Measurements from ENCODE around the gene UMPS. TPM values are rescaled to one million over a fixed set of nuclear protein-coding genes. Genes with fewer than 3 reads are reported as not detected.
A peak's percentile ranks its signal among the peaks of the same experiment; 100 is the strongest.

UMPS gene
- total RNA-seq, 4 donors from 2014 or later: 13.4 to 19.9 (median 15.8) TPM

DNA sequence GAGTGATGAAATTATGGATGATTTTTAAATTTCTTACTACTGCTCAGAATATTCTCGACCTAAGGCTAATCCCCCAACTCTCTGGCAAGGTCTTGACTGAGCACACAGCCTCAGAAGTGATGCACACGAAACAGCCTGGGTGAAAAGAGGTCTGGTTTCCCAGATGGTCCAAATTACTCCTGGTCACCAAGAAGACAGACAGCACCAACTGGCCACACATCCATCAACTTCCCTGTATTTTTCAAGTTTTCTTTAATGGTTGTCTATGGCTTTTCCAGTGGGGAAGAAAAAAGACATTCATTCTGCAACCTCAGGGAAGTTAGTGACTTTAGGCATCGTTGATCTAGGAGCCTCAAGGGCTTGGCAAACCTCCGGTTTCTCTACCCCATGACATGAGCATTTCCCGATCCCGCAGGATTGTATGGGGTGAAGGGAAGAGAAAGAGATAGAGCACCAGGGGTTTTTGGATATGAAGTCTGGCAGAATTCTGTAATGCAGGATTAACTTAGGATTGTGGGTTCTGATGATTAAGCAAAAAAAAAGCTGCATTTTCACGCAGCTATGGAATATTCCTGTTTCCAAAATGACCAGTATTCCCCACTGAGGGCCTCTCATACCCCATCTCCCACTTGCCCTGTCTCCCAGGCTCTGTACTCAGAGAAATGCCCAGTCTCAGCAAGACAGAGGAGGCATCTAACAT, 62.2 kb downstream of the UMPS start:
- WGBS, 2 donors: 48 to 63% methylated on average over 7 of the region's 7 CpGs
- TF ChIP-seq POLR2A (IDR thresholded peaks at IDR 0.05): no peak
- TF ChIP-seq, protein P1, sequence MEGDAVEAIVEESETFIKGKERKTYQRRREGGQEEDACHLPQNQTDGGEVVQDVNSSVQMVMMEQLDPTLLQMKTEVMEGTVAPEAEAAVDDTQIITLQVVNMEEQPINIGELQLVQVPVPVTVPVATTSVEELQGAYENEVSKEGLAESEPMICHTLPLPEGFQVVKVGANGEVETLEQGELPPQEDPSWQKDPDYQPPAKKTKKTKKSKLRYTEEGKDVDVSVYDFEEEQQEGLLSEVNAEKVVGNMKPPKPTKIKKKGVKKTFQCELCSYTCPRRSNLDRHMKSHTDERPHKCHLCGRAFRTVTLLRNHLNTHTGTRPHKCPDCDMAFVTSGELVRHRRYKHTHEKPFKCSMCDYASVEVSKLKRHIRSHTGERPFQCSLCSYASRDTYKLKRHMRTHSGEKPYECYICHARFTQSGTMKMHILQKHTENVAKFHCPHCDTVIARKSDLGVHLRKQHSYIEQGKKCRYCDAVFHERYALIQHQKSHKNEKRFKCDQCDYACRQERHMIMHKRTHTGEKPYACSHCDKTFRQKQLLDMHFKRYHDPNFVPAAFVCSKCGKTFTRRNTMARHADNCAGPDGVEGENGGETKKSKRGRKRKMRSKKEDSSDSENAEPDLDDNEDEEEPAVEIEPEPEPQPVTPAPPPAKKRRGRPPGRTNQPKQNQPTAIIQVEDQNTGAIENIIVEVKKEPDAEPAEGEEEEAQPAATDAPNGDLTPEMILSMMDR (IDR thresholded peaks at IDR 0.05): no peak
- DNase-seq (ENCODE audit: low spot score in 2 of 2): no peak
- no peak overlapping the region for H3K4me3 ChIP-seq (ENCODE audit: low read depth, poor library complexity, severe bottlenecking)
- intact Hi-C loops (cut with DNase I; ENCODE audit: low total_unique reads): no loop called here

DNA sequence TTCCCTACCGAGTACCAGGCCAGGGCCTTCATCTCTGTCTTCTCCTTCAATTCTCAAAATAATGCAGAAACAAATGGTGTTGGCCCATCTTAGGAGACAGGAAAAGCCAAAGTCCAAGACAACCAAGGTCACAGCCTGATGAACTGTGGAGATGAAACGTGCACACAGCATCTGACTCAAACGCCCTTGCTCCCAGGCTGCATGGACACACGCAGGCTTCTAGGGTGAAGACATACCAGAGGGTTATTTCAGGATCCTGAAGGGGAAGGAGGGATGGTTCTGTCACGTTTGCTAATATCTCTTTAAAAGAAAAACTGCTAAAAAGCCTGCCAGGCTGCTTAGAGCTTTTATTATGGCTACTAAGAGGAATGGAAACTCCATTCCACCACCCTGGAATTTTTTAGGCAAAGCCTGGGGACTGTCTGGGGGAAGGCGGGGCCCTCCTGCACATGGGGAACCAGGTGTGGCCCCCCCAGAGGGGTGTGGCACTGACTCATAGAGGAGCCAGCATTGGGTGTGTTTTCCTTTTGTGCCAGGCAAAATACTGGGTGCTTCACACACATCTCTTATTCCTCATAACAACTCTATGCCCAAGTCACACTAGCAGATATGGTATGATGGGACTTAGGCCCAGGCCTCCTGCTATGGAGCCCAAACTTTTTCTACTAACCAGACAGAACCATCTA, 62.9 kb downstream of the UMPS start:
- TF ChIP-seq POLR2A (IDR thresholded peaks at IDR 0.05): no peak
- TF ChIP-seq, protein P1 (IDR thresholded peaks at IDR 0.05): no peak
- no peak overlapping the region for H3K4me3 ChIP-seq (ENCODE audit: low read depth, poor library complexity, severe bottlenecking)
- peak in 1 of 2 donors; percentile 66 for DNase-seq (ENCODE audit: low spot score in 2 of 2)
- 36 to 38% methylated on average over 6 of the region's 6 CpGs for WGBS, 2 donors
- intact Hi-C loops (cut with DNase I; ENCODE audit: low total_unique reads): no loop called here

DNA sequence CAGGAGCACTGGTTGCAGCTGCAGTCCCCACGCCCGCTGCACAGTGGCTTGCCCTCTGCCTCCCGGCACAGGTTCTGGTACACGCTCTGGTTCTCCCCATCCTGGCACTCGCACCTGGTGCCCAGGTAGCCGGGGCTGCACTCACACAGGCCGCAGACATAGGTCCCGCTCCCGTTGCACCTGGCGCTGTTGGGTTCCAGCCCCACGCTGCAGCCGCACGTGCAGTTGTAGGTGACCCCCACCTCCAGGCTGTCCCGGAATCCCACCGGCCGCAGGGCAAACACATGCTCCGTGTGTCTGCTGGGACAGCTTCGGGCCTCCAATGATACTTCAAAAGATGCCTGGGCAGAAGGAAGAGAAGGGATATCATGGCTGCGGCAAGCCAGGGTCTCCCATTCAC, 66.2 kb downstream of the UMPS start:
- 90 to 94% methylated on average over 17 to 18 of the region's 19 CpGs for WGBS, 2 donors
- intact Hi-C loops (cut with DNase I; ENCODE audit: low total_unique reads): no loop called here
- H3K4me3 ChIP-seq (ENCODE audit: low read depth, poor library complexity, severe bottlenecking): no peak overlapping the region
- no peak for TF ChIP-seq POLR2A (IDR thresholded peaks at IDR 0.05)
- TF ChIP-seq, protein P1 (IDR thresholded peaks at IDR 0.05): no peak
- DNase-seq (ENCODE audit: low spot score in 2 of 2): no peak

DNA sequence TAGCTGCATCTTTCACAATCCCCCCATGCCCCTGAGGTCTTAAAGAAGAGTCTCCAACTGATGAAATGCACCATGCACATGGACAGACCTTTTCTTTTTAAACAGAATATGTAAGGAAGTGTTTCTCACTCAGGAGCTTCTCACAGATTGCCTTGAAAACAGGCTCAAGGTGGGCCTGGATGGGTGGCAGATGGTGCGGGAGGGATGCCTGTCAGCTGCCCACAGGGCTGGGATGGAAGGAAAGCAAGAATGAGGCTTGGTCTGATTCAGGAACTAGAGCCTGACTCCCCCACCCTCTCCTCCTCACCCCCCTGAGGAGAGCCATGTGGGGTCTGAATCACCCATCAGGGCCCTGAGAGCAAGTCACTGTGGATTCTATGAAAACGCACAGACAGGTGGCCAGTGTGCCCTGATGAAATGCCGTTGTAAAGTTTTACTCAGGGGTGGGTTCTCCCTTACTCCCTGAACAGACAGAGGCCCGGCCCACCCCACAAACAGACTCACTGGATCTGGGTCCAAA, 67.2 kb downstream of the UMPS start:
- WGBS, 2 donors: 81 to 94% methylated on average over 4 of the region's 4 CpGs
- intact Hi-C loops (cut with DNase I; ENCODE audit: low total_unique reads): no loop called here
- TF ChIP-seq POLR2A (IDR thresholded peaks at IDR 0.05): no peak
- TF ChIP-seq, protein P1 (IDR thresholded peaks at IDR 0.05): no peak
- no peak for DNase-seq (ENCODE audit: low spot score in 2 of 2)
- no peak overlapping the region for H3K4me3 ChIP-seq (ENCODE audit: low read depth, poor library complexity, severe bottlenecking)

MicroRNA genes within 50 kb of the gene (microRNA counts, 767-probe panel; counts per million panel counts)
- 0 to 358 counts per million in 2 donors for microRNA hsa-miR-544b

Small RNAs within 50 kb of the gene (microRNA-seq; reads per million reads assigned to microRNA genes)
- gene MIR544B (ENCODE audit: borderline number of aligned reads in 1 of 2, borderline replicate concordance in 2 of 2): 0 reads per million in 2 donors

Other genes with a start within 250 kb of the UMPS start
- 100 to 1,000 TPM; 210 to 414 (median 286) TPM for gene ITGB5, start 156.9 kb downstream of the UMPS start, total RNA-seq
- not detected for gene MUC13, start 204.3 kb downstream of the UMPS start, total RNA-seq